GM21390 (cell line): ENCODE results near the gene SLC49A3.
"Not testable (repeated sequence)": the region's sequence is repeated elsewhere in the genome, so short reads cannot be mapped to it uniquely, and the experiment has no call there.

Experiments used
- ATAC-seq: cut with Tn5 transposase; IDR thresholded peaks from one replicate; pipeline ENCODE4 v1.9.1; 2021; ENCODE audit not compliant: unreplicated experiment

Gene SLC49A3

DNA sequence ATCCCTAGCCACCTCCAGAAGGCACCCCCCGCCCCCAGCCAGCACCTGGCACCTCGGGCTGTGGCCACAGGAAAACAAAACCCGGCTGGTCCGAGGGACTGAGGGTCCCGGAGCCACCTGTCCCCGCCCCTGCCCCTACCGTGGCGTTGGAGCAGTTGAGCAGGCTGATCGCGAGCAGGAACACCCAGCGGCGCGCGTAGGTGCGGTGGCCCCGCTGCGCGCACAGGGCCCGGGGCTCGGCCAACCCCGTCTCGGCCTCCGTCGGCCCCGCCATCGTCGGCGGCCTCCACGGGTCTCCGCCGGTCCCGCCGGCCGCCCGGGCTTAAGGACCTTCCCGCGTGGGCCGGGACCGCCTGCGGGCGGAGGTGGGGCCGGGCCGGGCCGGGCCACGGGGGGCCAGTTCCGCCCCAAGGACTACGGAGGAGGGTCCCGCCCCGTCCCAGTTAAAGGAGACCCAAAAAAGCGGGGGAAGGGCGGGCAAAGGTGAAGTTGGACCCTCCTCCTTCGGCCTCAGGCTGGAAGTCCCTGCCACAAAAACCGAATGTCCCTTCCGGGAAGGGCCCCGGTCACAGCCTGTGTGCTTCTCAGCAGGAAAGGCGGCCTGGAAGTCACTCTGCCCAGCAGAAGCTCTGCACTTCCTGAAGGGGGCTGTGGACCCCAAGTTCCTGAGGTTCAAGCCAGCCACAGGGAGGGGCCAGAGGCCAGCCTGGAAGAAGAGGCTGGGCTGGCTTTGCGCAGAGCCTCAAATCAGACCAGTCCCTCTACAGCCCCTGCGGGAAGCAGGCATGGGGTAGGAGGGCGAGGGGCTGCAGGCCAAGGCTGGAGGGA lies at the start of gene SLC49A3:
Gene SLC49A3 (minus strand): TSS at position 298 of the 828 bp plus-strand sequence. CDS start 24 bp downstream, at position 274.
- ATAC-seq = no peak

DNA sequence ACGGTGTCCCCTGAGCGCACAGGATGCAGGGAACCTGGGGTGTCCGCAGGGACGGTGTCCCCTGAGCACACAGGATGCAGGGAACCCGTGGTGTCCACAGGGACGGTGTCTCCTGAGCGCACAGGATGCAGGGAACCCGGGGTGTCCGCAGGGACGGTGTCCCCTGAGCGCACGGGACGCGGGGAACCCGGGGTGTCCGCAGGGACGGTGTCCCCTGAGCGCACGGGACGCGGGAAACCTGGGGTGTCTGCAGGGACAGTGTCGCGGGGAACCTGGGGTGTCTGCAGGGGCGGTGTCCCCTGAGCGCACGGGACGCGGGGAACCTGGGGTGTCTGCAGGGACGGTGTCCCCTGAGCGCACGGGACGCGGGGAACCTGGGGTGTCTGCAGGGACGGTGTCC lies 47.6 kb upstream of the SLC49A3 start:
- not testable (repeated sequence) for ATAC-seq

DNA sequence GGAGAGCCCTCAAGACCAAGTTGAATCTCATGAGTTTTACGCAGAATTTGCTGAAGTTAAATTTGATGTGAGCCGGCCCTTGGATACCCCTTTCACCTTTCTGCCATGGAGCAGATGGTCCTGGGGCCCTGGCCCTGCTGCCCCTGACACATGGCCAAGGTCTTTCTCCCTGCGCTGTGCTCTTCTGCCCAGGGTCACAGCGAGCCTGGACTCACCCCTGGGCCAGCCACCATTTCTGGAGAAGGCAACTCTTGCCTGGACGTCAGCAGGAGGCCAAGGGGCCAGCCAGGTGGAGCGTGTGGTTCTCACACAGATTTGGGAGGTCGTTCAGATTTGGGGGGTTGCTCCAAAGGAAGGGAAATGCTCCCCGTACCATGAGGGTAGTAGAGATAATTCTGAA lies 46.6 kb upstream of the SLC49A3 start:
- ATAC-seq = no peak

DNA sequence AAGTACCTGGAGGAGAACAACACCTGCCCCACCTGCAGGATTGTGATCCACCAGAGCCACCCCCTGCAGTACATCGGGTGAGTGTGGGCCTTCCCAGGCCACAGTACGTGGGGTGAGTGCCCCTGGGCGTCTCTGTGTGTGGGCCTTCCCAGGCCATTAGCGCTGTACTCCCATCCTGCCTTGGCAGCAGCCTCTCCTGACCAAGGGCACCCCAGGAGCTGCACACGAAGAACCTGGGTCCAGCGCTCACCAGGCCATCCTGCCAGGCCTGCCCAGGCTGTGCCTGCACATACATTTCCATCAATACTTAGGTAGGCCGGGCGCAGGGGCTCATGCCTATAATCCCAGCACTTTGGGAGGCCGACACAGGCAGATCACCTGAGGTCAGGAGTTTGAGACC lies 46.0 kb upstream of the SLC49A3 start:
- no peak for ATAC-seq

DNA sequence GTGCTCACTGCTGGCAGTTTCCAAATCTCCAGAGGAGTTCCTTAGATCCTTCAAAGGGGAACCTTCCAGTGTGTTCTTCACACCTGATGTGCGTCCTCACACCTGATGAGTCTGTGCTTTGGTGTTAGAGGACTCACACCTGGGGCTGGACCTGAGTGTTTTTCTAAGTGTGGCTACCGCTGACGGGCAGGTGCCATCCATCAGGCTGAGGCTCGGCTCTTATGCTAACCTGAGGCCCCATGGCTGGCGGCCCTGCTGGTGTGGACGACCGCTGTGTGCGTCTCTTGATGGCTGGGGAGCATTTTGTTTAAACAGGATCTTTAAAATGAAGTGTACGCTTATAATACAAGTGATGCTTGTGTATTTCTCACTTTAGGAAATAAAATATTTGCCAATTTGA lies 45.1 kb upstream of the SLC49A3 start:
- no peak for ATAC-seq

DNA sequence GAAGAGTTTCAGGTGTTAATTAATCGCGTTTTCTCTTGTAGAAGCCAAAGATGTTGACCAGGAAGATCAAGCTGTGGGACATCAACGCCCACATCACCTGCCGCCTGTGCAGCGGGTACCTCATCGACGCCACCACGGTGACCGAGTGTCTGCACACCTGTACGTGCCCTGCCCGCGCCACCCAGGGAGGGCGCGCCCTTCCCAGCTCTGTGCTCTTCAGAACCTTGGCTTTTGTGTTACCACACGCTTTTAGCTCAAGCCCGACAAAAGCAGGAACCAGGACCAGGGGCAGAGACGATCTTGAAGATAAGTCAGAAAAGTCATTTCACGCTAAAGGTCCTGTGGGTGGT lies 44.7 kb upstream of the SLC49A3 start:
- ATAC-seq = no peak

DNA sequence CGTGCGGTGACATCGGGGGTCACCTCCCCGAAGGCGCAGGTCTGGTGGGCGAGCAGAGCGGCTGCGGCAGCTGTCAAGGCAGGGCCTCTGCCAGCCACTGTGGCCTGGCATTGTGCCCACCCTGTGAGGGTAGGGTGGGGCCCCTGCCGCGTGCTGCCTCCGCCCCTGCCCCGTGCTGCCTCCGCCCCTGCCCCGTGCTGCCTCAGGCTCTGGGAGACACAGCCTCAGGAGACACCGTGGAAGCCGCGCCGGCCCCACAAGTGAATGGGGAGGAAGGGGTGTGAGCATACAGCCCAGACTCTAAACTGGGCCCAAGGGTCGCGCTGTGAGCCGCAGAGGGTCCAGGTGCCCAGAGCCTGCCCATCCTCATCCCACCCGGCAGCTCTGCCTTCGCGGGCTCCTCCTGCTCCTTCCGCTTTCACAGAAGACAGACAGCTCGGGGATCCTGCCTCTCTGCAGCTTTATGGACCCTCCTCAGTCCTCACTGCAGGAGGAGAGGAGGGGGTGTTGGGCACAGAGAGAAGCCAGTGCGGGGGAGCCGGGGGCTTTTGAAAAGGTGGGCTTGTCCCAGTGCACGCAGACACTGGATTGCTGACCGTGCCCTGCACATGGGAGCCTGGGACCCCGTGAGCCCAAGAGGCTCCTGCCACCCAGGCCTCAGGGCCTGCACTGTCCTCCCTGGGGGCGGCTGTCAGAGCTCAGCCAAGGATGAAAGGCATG lies 44.1 kb upstream of the SLC49A3 start:
- ATAC-seq = no peak

DNA sequence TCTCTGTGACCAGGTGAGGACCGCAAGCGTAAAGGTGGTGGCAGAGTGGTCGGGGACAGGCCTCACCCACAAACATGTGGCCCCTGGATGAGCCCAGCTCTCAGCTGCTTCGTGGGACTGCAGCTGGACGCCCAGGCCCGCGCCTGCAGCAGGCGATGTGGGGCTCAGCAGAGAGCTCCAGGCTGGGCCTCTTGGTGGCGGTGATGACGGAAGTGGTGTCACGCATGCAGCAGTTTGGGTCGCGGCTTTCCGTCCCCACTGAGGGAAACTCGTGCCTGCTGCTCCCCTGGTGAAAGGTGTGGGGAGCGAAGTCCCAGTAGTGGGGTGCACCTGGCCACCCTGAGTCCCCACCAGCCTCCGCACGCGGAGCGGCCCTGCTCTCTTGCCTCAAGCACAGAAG lies 43.5 kb upstream of the SLC49A3 start:
- ATAC-seq = no peak

DNA sequence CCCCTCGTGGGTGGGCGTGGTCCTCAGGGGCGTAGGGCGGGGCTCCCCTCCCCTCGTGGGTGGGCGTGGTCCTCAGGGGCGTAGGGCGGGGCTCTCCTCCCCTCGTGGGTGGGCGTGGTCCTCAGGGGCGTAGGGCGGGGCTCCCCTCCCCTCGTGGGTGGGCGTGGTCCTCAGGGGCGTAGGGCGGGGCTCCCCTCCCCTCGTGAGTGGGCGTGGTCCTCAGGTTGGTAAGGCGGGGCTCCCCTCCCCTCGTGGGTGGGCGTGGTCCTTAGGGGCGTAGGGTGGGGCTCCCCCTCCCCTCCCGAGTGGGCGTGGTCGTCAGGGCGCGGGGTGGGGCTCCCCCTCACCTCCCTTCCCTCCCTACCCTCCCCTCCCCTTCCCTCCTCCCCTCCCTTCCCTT lies 43.0 kb upstream of the SLC49A3 start:
- not testable (repeated sequence) for ATAC-seq

DNA sequence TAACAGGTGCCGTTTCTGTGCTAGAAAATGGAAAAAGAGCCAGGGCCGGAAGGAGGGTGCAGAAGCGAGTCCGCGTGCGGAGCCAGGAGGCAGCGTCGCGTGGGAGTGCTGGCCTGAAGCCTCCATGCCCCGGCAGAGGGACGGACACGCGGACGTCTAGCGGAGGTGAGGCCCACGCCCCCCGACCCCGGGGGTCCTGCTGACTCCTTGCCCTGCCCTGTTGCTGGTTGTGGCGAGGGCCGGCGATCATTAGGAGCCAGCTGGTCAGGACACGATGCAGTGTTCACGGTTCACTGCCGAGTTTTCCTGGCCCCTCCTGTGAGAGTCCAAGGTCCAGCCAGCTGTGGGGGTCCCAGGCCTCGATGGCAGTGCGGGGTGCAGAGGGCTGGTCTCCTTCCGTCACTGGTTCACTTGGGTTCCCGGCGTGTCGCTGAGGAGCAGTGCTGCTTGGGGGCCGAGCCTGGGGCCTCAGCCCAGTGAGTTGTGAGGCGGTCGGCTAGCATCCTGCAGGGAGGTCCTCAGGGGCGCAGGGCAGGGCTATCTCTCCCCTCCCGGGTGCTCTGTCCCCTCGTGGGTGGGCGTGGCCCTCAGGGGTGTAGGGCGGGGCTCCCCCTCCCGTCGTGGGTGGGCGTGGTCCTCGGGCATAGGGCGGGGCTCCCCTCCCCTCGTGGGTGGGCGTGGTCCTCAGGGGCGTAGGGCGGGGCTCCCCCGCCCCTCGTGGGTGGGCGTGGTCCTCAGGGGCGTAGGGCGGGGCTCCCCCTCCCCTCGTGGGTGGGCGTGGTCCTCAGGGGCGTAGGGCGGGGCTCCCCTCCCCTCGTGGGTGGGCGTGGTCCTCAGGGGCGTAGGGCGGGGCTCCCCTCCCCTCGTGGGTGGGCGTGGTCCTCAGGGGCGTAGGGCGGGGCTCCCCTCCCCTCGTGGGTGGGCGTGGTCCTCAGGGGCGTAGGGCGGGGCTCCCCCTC lies 42.3 kb upstream of the SLC49A3 start:
- ATAC-seq = not testable (repeated sequence)

DNA sequence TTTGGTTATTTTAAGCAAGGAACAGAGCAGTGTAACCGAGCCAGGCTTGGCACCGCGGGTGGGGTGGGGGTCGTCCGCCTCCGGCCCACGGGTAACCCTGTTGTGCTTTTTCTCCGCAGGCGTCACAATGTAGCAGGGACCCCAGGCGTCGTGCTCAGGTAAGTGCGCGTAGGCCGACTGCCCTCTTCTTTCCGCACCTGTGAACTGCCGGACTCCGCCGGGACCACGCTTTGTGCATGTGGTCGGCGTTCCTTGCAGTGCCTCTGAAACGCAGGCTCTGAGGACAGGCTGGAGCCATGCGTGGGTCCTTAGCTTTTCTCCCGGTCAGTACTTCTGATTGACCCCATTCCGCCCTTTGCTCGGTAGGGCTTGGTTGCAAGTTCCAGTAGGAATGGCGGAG lies 41.6 kb upstream of the SLC49A3 start:
- no peak for ATAC-seq

DNA sequence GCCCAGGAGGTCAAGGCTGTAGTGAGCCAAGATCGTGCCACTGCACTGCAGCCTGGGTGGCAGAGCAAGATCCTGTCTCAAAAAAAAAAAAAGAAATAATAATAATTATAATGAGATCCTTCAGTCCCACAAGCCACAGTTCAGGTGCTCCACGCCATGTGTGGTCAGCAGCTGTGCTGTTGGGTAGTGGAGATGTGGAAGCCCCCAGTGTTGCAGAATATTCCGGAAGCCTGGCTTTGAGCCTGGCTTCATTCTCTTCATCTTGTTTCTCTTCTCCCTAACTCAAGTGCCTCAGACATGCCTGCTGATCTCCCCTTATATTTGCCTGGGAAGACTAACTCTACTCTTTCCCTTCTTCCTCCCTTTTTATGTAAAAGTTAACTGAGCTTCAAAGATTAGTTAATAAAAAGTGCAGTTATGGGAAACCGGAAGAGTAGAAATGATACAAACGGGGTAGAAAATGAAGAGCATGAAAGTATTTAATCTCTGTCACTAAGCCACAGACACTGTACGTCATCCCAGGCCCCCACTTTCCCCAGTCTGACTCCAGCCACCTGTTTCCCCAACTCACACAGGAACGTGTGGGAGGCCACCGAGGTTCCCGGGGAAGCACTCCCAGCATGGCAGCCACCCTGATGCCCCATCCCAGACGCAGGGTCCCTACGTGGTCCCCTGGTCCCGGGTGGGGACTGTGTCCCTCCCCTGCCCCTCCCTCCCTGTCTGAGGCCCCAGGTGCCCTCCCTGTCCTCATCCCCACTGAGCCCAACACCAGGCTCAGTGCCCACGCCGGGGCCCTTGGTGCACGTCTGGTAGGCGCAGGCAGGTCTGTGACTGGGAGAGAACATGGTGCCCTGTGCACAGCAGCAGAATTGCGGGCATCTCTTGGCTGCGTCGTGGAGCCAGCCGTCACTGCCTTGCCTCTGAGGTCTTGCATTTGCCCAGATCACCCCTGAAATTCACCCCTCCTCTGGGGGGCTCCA lies 40.7 kb upstream of the SLC49A3 start:
- no peak for ATAC-seq

DNA sequence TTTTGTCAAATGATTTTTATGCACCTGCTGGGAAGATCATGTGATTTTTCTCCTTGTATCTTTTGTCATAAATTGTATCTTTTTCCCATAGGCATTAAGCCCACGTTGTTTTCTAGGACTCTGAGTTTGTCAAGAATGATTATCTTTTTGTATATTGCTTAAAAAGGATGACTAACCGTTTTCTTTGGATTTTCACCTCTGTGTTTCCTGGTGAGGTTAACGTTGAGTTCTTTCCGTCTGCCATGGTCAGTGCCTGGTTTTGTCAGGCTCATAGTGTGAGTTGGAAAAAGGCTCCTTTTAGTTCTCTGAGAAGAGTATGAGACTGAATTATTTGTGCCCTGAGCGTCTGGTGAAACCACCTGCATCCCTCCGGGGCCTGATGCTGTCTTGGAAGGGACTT lies 38.6 kb upstream of the SLC49A3 start:
- no peak for ATAC-seq

DNA sequence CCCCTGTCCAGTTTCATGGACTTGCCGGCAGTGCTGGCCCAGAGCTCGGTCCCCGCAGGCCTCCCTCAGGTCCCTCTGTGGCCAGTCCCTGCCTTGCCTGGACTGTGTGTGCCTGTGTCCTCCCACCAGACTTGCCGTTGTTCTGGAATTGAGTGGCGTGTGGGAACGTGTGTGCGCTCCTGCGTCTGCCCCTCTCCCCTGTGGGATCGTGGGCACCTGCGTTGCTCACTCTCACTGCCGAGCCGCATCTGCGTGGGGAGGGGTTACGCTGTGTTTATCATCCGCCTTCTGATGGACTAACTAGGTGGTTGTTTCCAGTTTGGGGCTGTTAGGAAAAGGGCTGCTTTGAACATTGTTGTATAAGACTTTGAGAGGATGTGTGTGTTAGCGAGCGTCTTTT lies 37.9 kb upstream of the SLC49A3 start:
- ATAC-seq = no peak

DNA sequence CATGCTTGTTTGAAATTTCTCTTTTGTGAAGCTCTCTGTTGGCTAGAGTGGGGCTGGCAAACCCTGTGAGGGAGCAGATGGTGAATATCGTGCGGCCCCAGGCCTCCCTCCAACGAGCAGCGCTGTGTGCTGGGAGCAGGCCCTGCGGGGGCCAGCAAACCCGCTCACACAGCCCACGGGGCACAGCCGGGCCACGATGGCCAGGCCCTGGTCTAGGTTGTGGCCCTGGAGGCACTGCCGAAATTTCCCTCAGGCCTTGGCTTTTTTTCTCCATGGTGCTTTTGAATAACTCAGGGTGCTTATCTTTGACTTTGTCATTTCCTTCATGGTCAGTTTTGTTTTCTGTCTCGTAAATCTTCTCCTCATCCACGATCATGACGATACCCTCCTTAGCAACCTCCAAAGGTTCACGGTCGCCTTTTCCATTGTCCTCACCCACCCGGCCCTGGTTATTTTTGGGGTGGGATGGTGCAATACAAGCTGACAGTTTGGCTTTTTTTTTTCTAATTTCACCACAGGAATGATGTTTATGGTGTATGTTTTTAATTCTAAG lies 37.4 kb upstream of the SLC49A3 start:
- ATAC-seq = no peak

DNA sequence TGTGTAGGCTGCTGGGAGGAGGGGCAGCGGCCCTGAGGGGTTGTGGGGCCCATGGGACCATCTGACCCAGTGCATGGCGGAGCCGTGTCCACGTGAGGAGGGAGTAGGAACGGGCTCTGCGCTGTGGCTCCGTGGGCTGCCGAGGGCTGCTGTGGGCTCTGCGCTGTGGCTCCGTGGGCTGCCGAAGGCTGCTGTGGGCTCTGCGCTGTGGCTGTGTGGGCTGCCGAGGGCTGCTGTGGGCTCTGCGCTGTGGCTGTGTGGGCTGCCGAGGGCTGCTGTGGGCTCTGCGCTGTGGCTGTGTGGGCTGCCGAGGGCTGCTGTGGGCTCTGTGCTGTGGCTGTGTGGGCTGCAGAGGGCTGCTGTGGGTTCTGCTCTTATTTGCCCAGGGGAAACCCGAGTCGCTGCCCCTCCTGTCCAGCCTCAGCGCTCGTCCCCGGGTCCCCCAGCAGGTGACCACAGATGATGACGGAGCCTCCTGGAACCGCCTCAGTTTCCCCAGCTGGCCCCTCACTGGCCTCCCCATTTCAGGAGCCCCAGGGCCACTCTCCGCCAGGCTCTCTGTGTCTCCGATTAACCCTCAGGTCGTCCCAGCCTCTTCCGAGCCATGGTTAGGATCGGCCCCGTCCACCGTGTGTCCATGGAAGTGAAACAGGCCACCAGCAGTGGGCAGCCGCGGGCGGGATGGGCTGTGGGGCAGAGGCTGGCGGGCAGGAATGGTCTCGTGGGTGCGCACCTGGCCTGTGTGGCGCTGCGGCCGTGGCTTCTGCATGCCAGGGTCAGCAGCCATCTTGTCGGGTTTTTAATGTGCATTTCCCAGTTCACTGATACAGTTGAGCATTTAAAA lies 36.7 kb upstream of the SLC49A3 start:
- ATAC-seq = no peak

DNA sequence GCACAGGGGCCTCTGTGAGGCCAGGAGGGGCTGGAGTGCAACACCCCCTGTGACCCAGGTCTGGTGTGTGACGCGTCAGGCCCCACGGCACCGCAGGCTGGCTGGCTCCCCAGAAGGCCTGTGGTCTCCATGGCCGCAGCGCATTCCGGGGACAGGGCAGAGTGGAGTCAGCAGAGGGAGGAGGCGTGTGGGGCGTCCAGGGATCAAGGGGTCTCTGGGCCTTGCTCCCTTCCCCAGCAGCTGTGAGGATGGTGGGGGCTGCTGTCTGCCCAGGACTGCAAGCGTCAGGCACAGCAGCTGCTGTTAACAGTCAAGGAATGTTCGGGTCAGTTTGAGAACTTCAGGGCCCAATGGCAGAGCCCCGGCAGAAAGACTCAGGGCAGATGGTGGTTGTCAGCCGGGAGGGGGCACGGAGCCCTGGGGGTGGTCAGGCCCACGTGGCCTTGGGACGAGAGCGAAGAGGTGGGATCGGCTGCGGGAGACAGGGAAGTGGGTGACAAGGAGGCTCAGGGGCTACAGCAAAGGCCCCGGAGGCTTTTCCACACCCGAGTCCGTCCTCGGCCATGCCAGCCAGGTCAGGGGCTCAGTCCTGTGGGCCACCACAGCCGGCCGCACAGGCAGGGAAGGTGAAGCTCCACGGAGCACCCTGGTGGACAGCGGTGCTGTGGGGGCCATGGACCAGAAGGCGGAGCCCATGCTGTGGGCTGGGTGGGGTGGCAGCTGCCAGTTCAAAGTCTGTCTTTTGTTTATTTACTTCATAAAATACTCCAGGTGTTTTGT lies 35.0 kb upstream of the SLC49A3 start:
- no peak for ATAC-seq

DNA sequence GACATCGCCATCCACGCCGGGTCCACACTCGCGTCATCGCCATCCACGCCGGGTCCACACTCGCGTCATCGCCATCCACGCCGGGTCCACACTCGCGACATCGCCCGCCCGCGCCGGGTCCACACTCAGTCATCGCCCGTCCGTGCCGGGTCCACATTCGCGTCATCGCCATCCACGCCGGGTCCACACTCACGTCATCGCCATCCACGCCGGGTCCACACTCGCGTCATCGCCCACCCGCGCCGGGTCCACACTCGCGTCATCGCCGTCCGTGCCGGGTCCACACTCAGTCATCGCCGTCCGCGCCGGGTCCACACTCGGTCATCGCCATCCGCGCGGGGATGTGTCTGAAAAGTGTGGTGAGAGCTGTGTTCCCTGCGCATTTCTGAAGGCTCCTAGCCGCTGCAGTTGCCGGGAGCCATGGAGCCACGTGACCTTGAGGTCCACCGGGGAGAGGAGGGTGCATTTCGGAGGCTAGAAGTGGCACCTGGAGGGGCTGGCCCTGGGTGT lies 34.0 kb upstream of the SLC49A3 start:
- ATAC-seq = no peak
